Tibial nerve (tissue), 4 donors: ENCODE results near the gene ISOC1. TPM values are rescaled to one million over a fixed set of nuclear protein-coding genes. Genes with fewer than 3 reads are reported as not detected.
A peak's percentile ranks its signal among the peaks of the same experiment; 100 is the strongest.

Experiments used
- DNase-seq, 2 donors: peaks; one replicate each; pipeline ENCODE4 v3.0.0-alpha.2; 2019; ENCODE audit warnings: low spot score in 2 of 2
- H3K27ac ChIP-seq, 4 donors: fragments of 200-600 bp; sonication (generic) in 3 of 4; one replicate each; pipeline ENCODE4 v1.5.1; 2017 to 2019; ENCODE audit warnings: mild to moderate bottlenecking in 1 of 4
- H3K27me3 ChIP-seq, 2 donors: fragments of 200-600 bp; sonication (generic) in 1 of 2; one replicate each; pipeline versions ENCODE4 v1.5.1 to v1.6.0; 2017 to 2019
- H3K36me3 ChIP-seq, 3 donors: fragments of 200-600 bp; sonication (generic); one replicate each; pipeline ENCODE4 v1.5.1; 2018 to 2019
- H3K4me1 ChIP-seq, 4 donors: fragments of 200-600 bp; sonication (generic) in 3 of 4; one replicate each; pipeline ENCODE4 v1.5.1; 2017 to 2019
- H3K4me3 ChIP-seq, 4 donors: fragments of 200-600 bp; sonication (generic) in 3 of 4; one replicate each; pipeline ENCODE4 v1.5.1; 2017 to 2019; ENCODE audit warnings: mild to moderate bottlenecking in 1 of 4, moderate library complexity in 1 of 4
- H3K9me3 ChIP-seq, 4 donors: fragments of 200-600 bp; sonication (generic) in 3 of 4; one replicate each; pipeline ENCODE4 v1.5.1; 2017 to 2019
- EP300 ChIP-seq, 2 donors: sonication (generic); formaldehyde crosslinking; IDR thresholded peaks; one replicate each; pipeline ENCODE4 v1.6.1; 2017; ENCODE audit warnings: antibody characterized with exemption in 2 of 2, mild to moderate bottlenecking in 1 of 2
- POLR2A ChIP-seq, 2 donors: fragments of 450-650 bp; IDR thresholded peaks; one replicate each; pipeline ENCODE4 v1.6.1; 2017; ENCODE audit warnings: antibody characterized with exemption in 2 of 2, mild to moderate bottlenecking in 2 of 2, moderate library complexity in 2 of 2
- WGBS, 2 donors: methylation state at CpG; one replicate each; pipeline ENCODE4 v1.1.5; 2018; 5-methylcytosine and 5-hydroxymethylcytosine counted together
- total RNA-seq, 4 donors: library from RNA; depleted of rRNA; stranded (reverse); fragments of >200 nt; gene quantifications; one replicate each; pipeline ENCODE4 v1.1.0, GENCODE V29; 2016
- TF ChIP-seq, protein P1 (sequence below), 5 experiments: fragments of 200-600 bp in 3 of 5; fragments of 450-650 bp in 2 of 5; sonication (generic) in 3 of 5; IDR thresholded peaks; one replicate each; pipeline ENCODE4 v1.5.1; 2016 to 2019; ENCODE audit warnings: antibody characterized with exemption in 5 of 5, mild to moderate bottlenecking in 3 of 5, moderate library complexity in 2 of 5

Gene ISOC1
- total RNA-seq: 10 to 100 TPM in 3 of 4 donors, 1 to 10 TPM in 1; 9.3 to 20.5 (median 18.8) TPM

DNA sequence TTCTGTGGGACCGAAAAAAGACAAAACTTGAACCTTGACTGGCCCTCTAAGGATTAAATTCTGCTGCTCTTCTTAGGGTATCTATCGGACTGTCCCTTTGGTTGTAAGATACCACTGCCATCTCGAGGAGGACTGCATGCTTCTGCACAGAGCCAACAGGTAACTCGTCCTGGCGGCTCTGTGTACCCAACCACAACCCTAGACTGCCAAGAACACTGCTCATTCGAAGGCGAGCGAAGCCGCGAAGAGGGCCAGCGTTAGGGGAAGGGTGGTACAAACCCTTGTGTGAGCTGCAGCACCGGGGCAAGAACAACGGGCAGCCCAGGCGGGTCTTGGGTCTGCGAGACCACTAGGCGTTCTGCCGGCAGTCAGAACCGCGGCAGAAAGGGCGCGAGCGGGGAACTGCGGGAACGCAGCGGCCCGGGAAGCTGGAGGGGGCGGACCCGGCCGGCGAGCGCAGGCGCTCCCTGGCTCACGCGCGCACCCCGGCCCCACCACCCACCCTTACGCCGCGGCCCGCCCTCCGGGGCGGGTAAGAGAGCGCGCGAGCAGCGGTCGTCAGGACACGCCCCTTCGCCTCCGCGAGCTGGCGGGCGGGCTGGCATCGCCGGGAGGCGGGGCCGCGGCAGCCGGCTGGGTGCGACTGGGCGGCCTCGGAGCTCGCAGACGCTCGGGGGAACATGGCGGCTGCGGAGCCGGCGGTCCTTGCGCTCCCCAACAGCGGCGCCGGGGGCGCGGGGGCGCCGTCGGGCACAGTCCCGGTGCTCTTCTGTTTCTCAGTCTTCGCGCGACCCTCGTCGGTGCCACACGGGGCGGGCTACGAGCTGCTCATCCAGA, at the start of gene ISOC1:
ISOC1 (plus strand) TSS at position 663 of the 837 bp plus-strand sequence; CDS start at position 681, 18 bp downstream.
- H3K27ac ChIP-seq: peak within 1 kb of the TSS; percentile 40 to 87 (median 84)
- peak within 1 kb of the TSS; percentile 77 to 93 (median 84) for H3K4me3 ChIP-seq
- no peaks in the 10 kb centered on the region for H3K27me3 ChIP-seq
- no peaks in the 10 kb centered on the region for H3K9me3 ChIP-seq
- peak; percentile 69 to 78 for DNase-seq
- TF ChIP-seq, protein P1, sequence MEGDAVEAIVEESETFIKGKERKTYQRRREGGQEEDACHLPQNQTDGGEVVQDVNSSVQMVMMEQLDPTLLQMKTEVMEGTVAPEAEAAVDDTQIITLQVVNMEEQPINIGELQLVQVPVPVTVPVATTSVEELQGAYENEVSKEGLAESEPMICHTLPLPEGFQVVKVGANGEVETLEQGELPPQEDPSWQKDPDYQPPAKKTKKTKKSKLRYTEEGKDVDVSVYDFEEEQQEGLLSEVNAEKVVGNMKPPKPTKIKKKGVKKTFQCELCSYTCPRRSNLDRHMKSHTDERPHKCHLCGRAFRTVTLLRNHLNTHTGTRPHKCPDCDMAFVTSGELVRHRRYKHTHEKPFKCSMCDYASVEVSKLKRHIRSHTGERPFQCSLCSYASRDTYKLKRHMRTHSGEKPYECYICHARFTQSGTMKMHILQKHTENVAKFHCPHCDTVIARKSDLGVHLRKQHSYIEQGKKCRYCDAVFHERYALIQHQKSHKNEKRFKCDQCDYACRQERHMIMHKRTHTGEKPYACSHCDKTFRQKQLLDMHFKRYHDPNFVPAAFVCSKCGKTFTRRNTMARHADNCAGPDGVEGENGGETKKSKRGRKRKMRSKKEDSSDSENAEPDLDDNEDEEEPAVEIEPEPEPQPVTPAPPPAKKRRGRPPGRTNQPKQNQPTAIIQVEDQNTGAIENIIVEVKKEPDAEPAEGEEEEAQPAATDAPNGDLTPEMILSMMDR (IDR thresholded peaks at IDR 0.05): peak in 2 of 5 experiments; percentile 3 to 39
- TF ChIP-seq EP300 (IDR thresholded peaks at IDR 0.05) (peak in 1 of 2 donors; percentile 65), POLR2A (IDR thresholded peaks at IDR 0.05) (peak; percentile 65 to 87)
- 1% methylated on average over 49 to 53 of the region's 87 CpGs for WGBS, 2 donors
- peaks cover 0 to 20% (median 5%) of the 10 kb centered on the region in 4 donors for H3K4me1 ChIP-seq
- H3K36me3 ChIP-seq: no peaks in the 10 kb centered on the region

- DNase-seq: no peak
- Histone ChIP-seq H3K27me3 (no peaks in the 10 kb centered on the region), H3K27ac (no peak overlapping the region), H3K36me3 (no peaks in the 10 kb centered on the region), H3K9me3 (peaks cover 0 to 20% (median 7%) of the 10 kb centered on the region in 4 donors), H3K4me1 (no peaks in the 10 kb centered on the region), H3K4me3 (no peak overlapping the region)
- TF ChIP-seq, protein P1 (IDR thresholded peaks at IDR 0.05): no peak
- TF ChIP-seq EP300 (IDR thresholded peaks at IDR 0.05): no peak
- TF ChIP-seq POLR2A (IDR thresholded peaks at IDR 0.05): no peak
Observed at GRCh38 chr5:129046151-129046550, 48.4 kb upstream of the ISOC1 start.

GRCh38 chr5:129048509-129048908, 46.0 kb upstream of the ISOC1 start:
- no peaks in the 10 kb centered on the region for H3K4me1 ChIP-seq
- WGBS, 2 donors: 48 to 62% methylated on average over 2 of the region's 2 CpGs
- H3K27ac ChIP-seq: no peak overlapping the region
- TF ChIP-seq POLR2A (IDR thresholded peaks at IDR 0.05) (no peak), EP300 (IDR thresholded peaks at IDR 0.05) (no peak)
- TF ChIP-seq, protein P1 (IDR thresholded peaks at IDR 0.05): no peak
- no peak overlapping the region for H3K4me3 ChIP-seq
- peaks cover 0 to 18% (median 7%) of the 10 kb centered on the region in 4 donors for H3K9me3 ChIP-seq
- H3K36me3 ChIP-seq: no peaks in the 10 kb centered on the region
- DNase-seq: no peak
- H3K27me3 ChIP-seq: no peaks in the 10 kb centered on the region

- no peak overlapping the region for H3K27ac ChIP-seq
- no peak for TF ChIP-seq EP300 (IDR thresholded peaks at IDR 0.05)
- TF ChIP-seq, protein P1 (IDR thresholded peaks at IDR 0.05): no peak
- no peak for TF ChIP-seq POLR2A (IDR thresholded peaks at IDR 0.05)
- no peaks in the 10 kb centered on the region for H3K27me3 ChIP-seq
- H3K36me3 ChIP-seq: no peaks in the 10 kb centered on the region
- H3K4me3 ChIP-seq: no peak overlapping the region
- peaks cover 0 to 11% (median 5%) of the 10 kb centered on the region in 4 donors for H3K9me3 ChIP-seq
- no peak for DNase-seq
- H3K4me1 ChIP-seq: no peaks in the 10 kb centered on the region
- 44 to 50% methylated on average over 2 of the region's 2 CpGs for WGBS, 2 donors
Observed at GRCh38 chr5:129049126-129049799, 45.3 kb upstream of the ISOC1 start.

GRCh38 chr5:129051283-129051682, 43.3 kb upstream of the ISOC1 start:
- H3K27ac ChIP-seq: no peak overlapping the region
- 45 to 71% methylated on average over 4 of the region's 4 CpGs for WGBS, 2 donors
- no peaks in the 10 kb centered on the region for H3K36me3 ChIP-seq
- TF ChIP-seq, protein P1 (IDR thresholded peaks at IDR 0.05): no peak
- TF ChIP-seq EP300 (IDR thresholded peaks at IDR 0.05) (no peak), POLR2A (IDR thresholded peaks at IDR 0.05) (no peak)
- no peaks in the 10 kb centered on the region for H3K9me3 ChIP-seq
- no peak for DNase-seq
- no peak overlapping the region for H3K4me3 ChIP-seq
- H3K4me1 ChIP-seq: no peaks in the 10 kb centered on the region
- H3K27me3 ChIP-seq: no peaks in the 10 kb centered on the region
